HG03103 (cell line): ENCODE data around the gene TBXAS1.

Experiments used
- ATAC-seq: cut with Tn5 transposase; IDR thresholded peaks from one replicate; pipeline ENCODE4 v1.9.1; 2021; ENCODE audit warnings: low read depth; ENCODE audit not compliant: unreplicated experiment

Gene TBXAS1

GRCh38 chr7:140059273-140060242 lies 230.5 kb downstream of the TBXAS1 start:
- no peak for ATAC-seq

GRCh38 chr7:140060243-140060630 lies 231.2 kb downstream of the TBXAS1 start:
- no peak for ATAC-seq

- no peak for ATAC-seq
Measured at GRCh38 chr7:140060788-140061606, 231.9 kb downstream of the TBXAS1 start.

- ATAC-seq, result no peak
Measured at GRCh38 chr7:140061607-140061930, 232.5 kb downstream of the TBXAS1 start.

GRCh38 chr7:140062118-140062527 lies 233.1 kb downstream of the TBXAS1 start:
- ATAC-seq, result peak; percentile 10

- ATAC-seq, result peak; percentile 87
Measured at GRCh38 chr7:140062528-140063299, 233.7 kb downstream of the TBXAS1 start, which contains the start of gene PARP12. TSS of gene PARP12 (minus strand) at chr7:140062951. CDS start at chr7:140062847, 104 bp downstream.

GRCh38 chr7:140067052-140067451 lies 238.0 kb downstream of the TBXAS1 start:
- ATAC-seq, result no peak

GRCh38 chr7:140068033-140068432 lies 239.0 kb downstream of the TBXAS1 start:
- ATAC-seq, result no peak

- no peak for ATAC-seq
Measured at GRCh38 chr7:140069298-140069949, 240.4 kb downstream of the TBXAS1 start.
